Fibroblast of lung (primary cell): ENCODE results near the gene ADAR. TPM values are rescaled to one million over a fixed set of nuclear protein-coding genes. Genes with fewer than 3 reads are reported as not detected.
A peak's percentile ranks its signal among the peaks of the same experiment; 100 is the strongest.

Experiments used
- DNase-seq, 2 donors: peaks; one replicate each; pipeline versions ENCODE4 v3.0.0 to v3.0.0-alpha.2; 2010; ENCODE audit warnings: low read depth in 2 of 2
- H2AFZ ChIP-seq: 2 replicates; pipeline ENCODE4 v1.5.1; 2012; ENCODE audit warnings: low read length, control low read depth, inconsistent platforms
- H3K27ac ChIP-seq: 2 replicates; pipeline ENCODE4 v1.5.1; 2011; ENCODE audit warnings: low read length, control low read depth; ENCODE audit not compliant: insufficient read depth
- H3K27me3 ChIP-seq: 2 replicates; pipeline ENCODE4 v1.5.1; 2011; ENCODE audit warnings: mild to moderate bottlenecking, low read length; ENCODE audit not compliant: control insufficient read depth, insufficient read depth
- H3K36me3 ChIP-seq: 2 replicates; pipeline ENCODE4 v1.5.1; 2011; ENCODE audit warnings: low read length; ENCODE audit not compliant: control insufficient read depth, insufficient read depth
- H3K4me1 ChIP-seq: 2 replicates; pipeline ENCODE4 v1.5.1; 2011; ENCODE audit warnings: low read length; ENCODE audit not compliant: control insufficient read depth, insufficient read depth; ENCODE audit errors: extremely low read depth
- H3K4me2 ChIP-seq: 2 replicates; pipeline ENCODE4 v1.5.1; 2011; ENCODE audit warnings: low read length, control low read depth; ENCODE audit not compliant: insufficient read depth; ENCODE audit errors: extremely low read depth
- H3K4me3 ChIP-seq, 4 experiments: fragments of 200-600 bp in 1 of 4; sonication (generic) in 1 of 4; replicated peaks in 1 of 4; 2 replicates each; pipeline ENCODE4 v1.5.1; 2011 to 2016; ENCODE audit warnings: low read length in 4 of 4, low read depth in 3 of 4, mild to moderate bottlenecking in 3 of 4, control low read depth in 2 of 4, inconsistent platforms in 1 of 4, mixed read lengths in 1 of 4; ENCODE audit not compliant: insufficient read depth in 1 of 4; ENCODE audit errors: control extremely low read depth in 1 of 4
- H3K79me2 ChIP-seq: 2 replicates; pipeline ENCODE4 v1.5.1; 2012; ENCODE audit warnings: mild to moderate bottlenecking, low read length, inconsistent platforms; ENCODE audit not compliant: control insufficient read depth, insufficient read depth
- H3K9ac ChIP-seq: 2 replicates; pipeline ENCODE4 v1.5.1; 2011; ENCODE audit warnings: mild to moderate bottlenecking, low read length, control low read depth; ENCODE audit not compliant: insufficient read depth
- H3K9me3 ChIP-seq: 2 replicates; pipeline ENCODE4 v1.5.1; 2012; ENCODE audit warnings: low read depth, low read length; ENCODE audit not compliant: control insufficient read depth, insufficient read depth
- H4K20me1 ChIP-seq: 2 replicates; pipeline ENCODE4 v1.5.1; 2011; ENCODE audit warnings: low read length; ENCODE audit not compliant: control insufficient read depth, insufficient read depth; ENCODE audit errors: extremely low read depth
- CTCF ChIP-seq, 2 donors: IDR thresholded peaks in 1 of 2; conservative IDR thresholded peaks in 1 of 2; 1 replicate in 1 of 2; 2 replicates in 1 of 2; pipeline ENCODE4 v1.5.1; 2011 to 2012; ENCODE audit warnings: low read length in 2 of 2, control low read depth in 1 of 2, inconsistent platforms in 1 of 2, low read depth in 1 of 2, mild to moderate bottlenecking in 1 of 2
- EZH2 ChIP-seq: IDR thresholded peaks from 2 replicates; pipeline ENCODE4 v1.5.1; 2012; ENCODE audit warnings: low read length, control low read depth, mild to moderate bottlenecking; ENCODE audit errors: missing control alignments
- polyA plus RNA-seq, 2 donors: library from polyadenylated mRNA; depleted of rRNA in 1 of 2; stranded (reverse) in 1 of 2; unstranded in 1 of 2; fragments of >200 nt; gene quantifications; 2 replicates each; pipeline ENCODE4 v1.2.1, GENCODE V29; 2011 to 2012; ENCODE audit warnings: missing spikeins in 1 of 2
- total RNA-seq: library from RNA; depleted of rRNA; stranded (reverse); fragments of >200 nt; gene quantifications from 2 replicates; pipeline ENCODE4 v1.2.1, GENCODE V29; 2014

ADAR gene
- total and polyA plus RNA-seq, 2 donors (not counting 1 experiment from before 2014, with no cell fraction given), result 98.4 to 140 TPM

DNA sequence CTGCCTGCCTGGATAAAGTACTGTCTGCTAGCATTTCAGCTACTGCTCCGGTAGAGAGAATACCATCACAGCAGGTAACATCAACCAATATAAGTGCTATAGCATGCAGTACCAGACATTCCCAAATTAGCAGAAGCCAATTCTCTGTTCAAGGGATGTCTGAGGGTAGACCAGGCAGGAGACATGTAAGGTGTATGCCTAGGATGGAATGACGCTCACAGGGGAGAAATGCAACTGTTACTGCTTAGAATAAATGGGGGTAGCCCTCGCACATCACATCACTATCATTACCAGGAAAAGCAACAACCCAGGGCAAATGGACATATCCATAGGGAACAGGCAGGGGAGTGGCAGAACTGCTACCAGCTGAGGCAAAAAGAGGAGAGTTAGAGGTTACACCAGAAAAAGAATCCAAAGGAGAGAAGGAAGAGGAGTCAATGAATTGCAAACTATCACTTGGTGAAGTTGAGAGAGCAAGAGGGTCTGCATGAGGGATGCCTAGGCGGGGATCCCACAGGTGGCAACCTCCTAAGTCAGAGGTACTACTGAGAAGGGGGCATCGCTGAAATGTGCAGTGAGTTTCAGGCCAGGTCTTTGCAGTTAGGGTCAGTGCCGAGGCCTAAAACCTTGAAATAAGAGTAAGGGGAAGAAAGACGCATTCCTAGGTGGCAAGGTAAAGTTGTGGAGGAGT lies 50.6 kb downstream of the ADAR start:
- Histone ChIP-seq H3K4me2 (peak overlapping the region; percentile 89), H3K4me1 (peaks cover 10% of the 10 kb centered on the region), H3K36me3 (peaks cover 22% of the 10 kb centered on the region), H2AFZ (no peak overlapping the region), H3K79me2 (peaks cover 32% of the 10 kb centered on the region), H3K9me3 (no peaks in the 10 kb centered on the region), H4K20me1 (no peaks in the 10 kb centered on the region), H3K4me3 (peak overlapping the region; percentile 53 to 98 (median 84)), H3K27me3 (no peaks in the 10 kb centered on the region), H3K27ac (peak overlapping the region; percentile 64), H3K9ac (peak overlapping the region; percentile 73)
- TF ChIP-seq CTCF (conservative IDR thresholded peaks at IDR 0.05 in 1 of 2, IDR thresholded peaks at IDR 0.05 in 1 of 2; ENCODE audit: low read depth in 1 of 2, low read length in 2 of 2) (no peak), EZH2 (no peak)
- DNase-seq, result no peak

DNA sequence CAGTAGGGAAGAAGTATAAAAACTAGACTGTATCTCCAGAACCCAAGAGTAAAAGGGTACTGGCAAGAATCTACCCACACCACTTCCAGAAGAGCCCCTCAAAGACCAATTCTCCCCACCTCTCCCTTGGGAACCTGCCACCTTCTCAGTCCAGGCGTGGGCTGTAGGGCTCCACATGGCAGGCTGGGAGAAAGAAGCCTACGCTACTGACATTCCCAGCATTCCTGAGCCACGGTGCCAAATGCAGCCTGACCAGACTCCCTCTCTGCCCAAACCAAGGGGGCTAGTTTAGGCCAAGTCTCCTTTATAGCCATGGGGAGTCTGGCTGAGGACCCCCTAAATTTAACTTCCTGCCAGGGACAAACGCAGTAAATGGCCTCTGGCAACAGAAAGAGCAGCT lies 51.6 kb downstream of the ADAR start:
- no peak for TF ChIP-seq CTCF (conservative IDR thresholded peaks at IDR 0.05 in 1 of 2, IDR thresholded peaks at IDR 0.05 in 1 of 2; ENCODE audit: low read depth in 1 of 2, low read length in 2 of 2)
- no peak for TF ChIP-seq EZH2
- Histone ChIP-seq H2AFZ (no peak overlapping the region), H3K4me3 (peak overlapping the region; percentile 53 to 98 (median 84)), H3K4me2 (peak overlapping the region; percentile 89), H3K36me3 (peaks cover 31% of the 10 kb centered on the region), H3K27me3 (no peaks in the 10 kb centered on the region), H3K27ac (peak overlapping the region; percentile 64), H3K9me3 (no peaks in the 10 kb centered on the region), H3K4me1 (peaks cover 10% of the 10 kb centered on the region), H4K20me1 (no peaks in the 10 kb centered on the region), H3K9ac (peak overlapping the region; percentile 11), H3K79me2 (peaks cover 32% of the 10 kb centered on the region)
- peak in 1 of 2 donors; percentile 64 for DNase-seq

DNA sequence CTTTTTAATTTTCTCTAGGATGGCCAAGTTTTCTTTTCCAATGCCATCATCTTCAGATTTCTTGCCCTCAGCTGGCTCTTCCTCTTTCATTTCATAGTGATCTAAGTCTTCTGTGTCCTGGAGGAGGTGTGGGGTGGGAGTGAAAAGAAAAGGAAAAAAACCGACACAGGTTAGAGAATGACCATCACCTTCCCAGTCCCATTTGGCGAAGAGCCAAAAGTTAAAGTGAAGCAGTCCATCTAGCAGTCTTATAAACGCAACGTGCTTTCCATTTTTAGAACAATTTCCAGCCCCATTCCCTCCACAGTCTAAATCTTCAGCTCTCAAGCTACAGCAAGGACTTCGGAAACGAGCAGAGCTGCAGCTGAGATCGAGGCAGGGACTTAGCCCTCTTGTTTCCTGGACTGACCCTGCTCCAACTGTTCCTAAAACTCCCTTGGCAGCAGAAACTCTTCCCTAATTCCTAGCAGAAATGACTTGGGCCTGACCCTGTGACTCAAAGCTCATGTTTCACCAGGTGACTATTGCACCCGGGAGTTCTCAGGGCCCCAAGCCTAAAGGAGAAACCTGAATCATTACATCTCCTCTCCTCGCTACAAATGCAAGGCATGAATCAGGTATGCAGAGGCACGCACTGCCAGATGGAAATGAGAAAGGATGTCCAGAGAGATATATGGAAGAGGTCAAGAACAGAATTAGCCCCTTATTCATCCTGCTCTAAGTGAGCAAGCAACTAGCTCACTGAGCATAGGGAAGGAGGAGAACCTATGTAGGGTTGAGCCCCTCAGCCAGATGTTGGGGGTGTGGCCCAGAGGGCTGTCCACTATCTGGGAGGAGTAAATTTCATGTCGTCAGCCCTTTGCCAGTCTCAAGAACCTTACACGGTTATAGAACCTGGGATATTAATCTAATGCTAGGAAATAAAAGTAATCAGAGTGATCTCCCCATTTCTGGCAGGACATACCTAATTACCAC lies 54.6 kb downstream of the ADAR start:
- H3K27ac ChIP-seq, result no peak overlapping the region
- H2AFZ ChIP-seq, result no peak overlapping the region
- H3K9me3 ChIP-seq, result no peaks in the 10 kb centered on the region
- peaks cover 41% of the 10 kb centered on the region for H3K36me3 ChIP-seq
- H3K4me2 ChIP-seq, result no peak overlapping the region
- no peak overlapping the region for H3K9ac ChIP-seq
- no peak for DNase-seq
- H3K27me3 ChIP-seq, result no peaks in the 10 kb centered on the region
- H4K20me1 ChIP-seq, result no peaks in the 10 kb centered on the region
- H3K4me3 ChIP-seq, result no peak overlapping the region
- H3K4me1 ChIP-seq, result peaks cover 5% of the 10 kb centered on the region
- no peak for TF ChIP-seq CTCF (conservative IDR thresholded peaks at IDR 0.05 in 1 of 2, IDR thresholded peaks at IDR 0.05 in 1 of 2; ENCODE audit: low read depth in 1 of 2, low read length in 2 of 2)
- no peak for TF ChIP-seq EZH2
- H3K79me2 ChIP-seq, result peaks cover 32% of the 10 kb centered on the region
